Activated CD8-positive, alpha-beta T cell treated with anti-CD3 and anti-CD28 coated beads for 36 hours (primary cell): ENCODE measurements around the gene SF3B6. TPM values are rescaled to one million over a fixed set of nuclear protein-coding genes. Genes with fewer than 3 reads are reported as not detected.

Experiments
- ATAC-seq: fragments of 200-7000 bp; cut with Tn5 transposase; one replicate; pipeline ENCODE4 v1.10.0; 2021; ENCODE audit warnings: mild to moderate bottlenecking, moderate library complexity
- CTCF ChIA-PET: fragments of 350-600 bp; sonication (Branson Sonifier 250); formaldehyde crosslinking; loops from one replicate; lab custom pipeline; 2021; ENCODE audit warnings: antibody characterized with exemption; lab: Charles Lee
- POLR2A ChIA-PET: fragments of 350-600 bp; sonication (Branson Sonifier 250); formaldehyde crosslinking; loops from one replicate; lab custom pipeline; 2021; ENCODE audit warnings: antibody characterized with exemption; lab: Charles Lee
- DNase-seq: peaks from one replicate; pipeline ENCODE4 v3.0.0-alpha.2; 2020
- H3K27ac Mint-ChIP-seq: one replicate; pipeline ENCODE4 v1.8.0; 2021; ENCODE audit warnings: mild to moderate bottlenecking, mixed read lengths
- H3K27me3 Mint-ChIP-seq: one replicate; pipeline ENCODE4 v1.8.0; 2021; ENCODE audit warnings: mixed read lengths
- H3K36me3 Mint-ChIP-seq: one replicate; pipeline ENCODE4 v1.8.0; 2021; ENCODE audit warnings: low read depth, mixed read lengths
- H3K4me1 Mint-ChIP-seq: one replicate; pipeline ENCODE4 v1.8.0; 2021; ENCODE audit warnings: low read depth, mixed read lengths
- H3K4me3 Mint-ChIP-seq: one replicate; pipeline ENCODE4 v1.8.0; 2021; ENCODE audit warnings: mild to moderate bottlenecking, moderate library complexity, mixed read lengths
- H3K9me3 Mint-ChIP-seq: one replicate; pipeline ENCODE4 v1.8.0; 2021; ENCODE audit warnings: mixed read lengths
- intact Hi-C: fragments of 100-400 bp; cut with micrococcal nuclease; formaldehyde crosslinking; loops from one replicate; pipeline ENCODE4 v1.10.0; 2022
- total RNA-seq, 2 experiments: library from RNA; stranded (reverse); gene quantifications; one replicate each; pipeline ENCODE4 v1.2.3, GENCODE V29; 2021
- TF ChIP-seq, protein P1 (sequence below): fragments of 200-600 bp; IDR thresholded peaks from one replicate; pipeline ENCODE4 v1.8.0; 2022; ENCODE audit warnings: antibody characterized with exemption, mild to moderate bottlenecking

The SF3B6 gene
- total RNA-seq, 2 experiments from 2014 or later: 141 to 144 TPM

DNA sequence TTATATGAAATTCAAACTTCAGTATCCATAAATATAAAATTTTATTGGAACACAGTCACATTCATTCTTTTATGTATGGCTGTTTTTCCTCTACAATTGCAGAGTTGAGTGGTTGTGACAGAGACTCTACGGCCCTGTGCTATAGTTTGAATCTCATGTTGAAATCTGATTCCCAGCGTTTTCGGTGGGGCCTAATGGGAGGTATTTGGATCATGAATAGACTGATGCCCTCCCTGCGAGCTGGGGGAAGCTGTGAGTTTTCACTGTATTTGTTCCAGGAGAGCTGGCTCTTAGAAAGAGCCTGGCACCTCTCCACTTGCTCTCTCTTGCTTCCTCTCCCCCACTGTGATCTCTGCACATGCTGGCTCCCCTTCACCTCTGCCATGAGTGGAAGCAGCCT lies 45.3 kb upstream of the SF3B6 start:
- DNase-seq: no peak
- Mint-ChIP-seq H3K27ac (no peak overlapping the region), H3K4me1 (peaks cover 13% of the 10 kb centered on the region), H3K27me3 (no peaks in the 10 kb centered on the region), H3K36me3 (no peaks in the 10 kb centered on the region), H3K9me3 (no peaks in the 10 kb centered on the region), H3K4me3 (no peak overlapping the region)
- CTCF ChIA-PET: interaction anchor here (1.2 kb wide), 2 partner anchors 38 to 297 kb away, joined by 3 to 4 read pairs; no protein-coding TSS in a partner anchor
- intact Hi-C loops: no loop called here
- POLR2A ChIA-PET: interaction anchor here (0.6 to 2.2 kb wide), 4 partner anchors 10 to 217 kb away, joined by 3 to 6 read pairs (median 4); partner anchors contain the start of gene TP53I3
- ATAC-seq: no peak
- TF ChIP-seq, protein P1, sequence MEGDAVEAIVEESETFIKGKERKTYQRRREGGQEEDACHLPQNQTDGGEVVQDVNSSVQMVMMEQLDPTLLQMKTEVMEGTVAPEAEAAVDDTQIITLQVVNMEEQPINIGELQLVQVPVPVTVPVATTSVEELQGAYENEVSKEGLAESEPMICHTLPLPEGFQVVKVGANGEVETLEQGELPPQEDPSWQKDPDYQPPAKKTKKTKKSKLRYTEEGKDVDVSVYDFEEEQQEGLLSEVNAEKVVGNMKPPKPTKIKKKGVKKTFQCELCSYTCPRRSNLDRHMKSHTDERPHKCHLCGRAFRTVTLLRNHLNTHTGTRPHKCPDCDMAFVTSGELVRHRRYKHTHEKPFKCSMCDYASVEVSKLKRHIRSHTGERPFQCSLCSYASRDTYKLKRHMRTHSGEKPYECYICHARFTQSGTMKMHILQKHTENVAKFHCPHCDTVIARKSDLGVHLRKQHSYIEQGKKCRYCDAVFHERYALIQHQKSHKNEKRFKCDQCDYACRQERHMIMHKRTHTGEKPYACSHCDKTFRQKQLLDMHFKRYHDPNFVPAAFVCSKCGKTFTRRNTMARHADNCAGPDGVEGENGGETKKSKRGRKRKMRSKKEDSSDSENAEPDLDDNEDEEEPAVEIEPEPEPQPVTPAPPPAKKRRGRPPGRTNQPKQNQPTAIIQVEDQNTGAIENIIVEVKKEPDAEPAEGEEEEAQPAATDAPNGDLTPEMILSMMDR: no peak

DNA sequence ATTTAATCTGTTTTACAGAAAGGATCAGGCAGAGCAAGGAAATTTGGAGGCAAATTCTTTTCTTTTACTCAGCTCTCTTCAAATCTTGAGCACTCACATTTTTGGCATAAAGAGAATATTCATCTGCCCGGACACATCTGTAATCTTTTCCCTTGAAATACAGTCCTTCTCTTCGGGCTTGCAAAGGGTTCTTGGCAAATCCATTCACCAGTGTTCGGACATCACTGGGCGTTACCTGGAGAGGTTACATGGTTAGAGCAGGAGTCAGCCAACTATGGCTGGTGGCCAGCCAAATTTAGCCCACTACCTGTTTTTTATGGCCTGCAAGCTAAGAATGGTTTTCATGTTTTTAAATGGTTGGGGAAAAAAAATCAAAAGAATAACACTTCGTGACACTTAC lies 44.9 kb upstream of the SF3B6 start:
- ChIA-PET CTCF (interaction anchor here (0.8 to 1.2 kb wide), 3 partner anchors 37 to 297 kb away, joined by 3 to 4 read pairs (median 3); no protein-coding TSS in a partner anchor), POLR2A (interaction anchor here (2.2 kb wide), 1 partner anchor 37 kb away, joined by 5 read pairs; the partner anchor contains the start of gene TP53I3)
- H3K4me1 Mint-ChIP-seq: peaks cover 13% of the 10 kb centered on the region
- H3K36me3 Mint-ChIP-seq: no peaks in the 10 kb centered on the region
- intact Hi-C loops: no loop called here
- TF ChIP-seq, protein P1: no peak
- DNase-seq (no peak), ATAC-seq (no peak)
- no peak overlapping the region for H3K4me3 Mint-ChIP-seq
- H3K27ac Mint-ChIP-seq: no peak overlapping the region
- H3K9me3 Mint-ChIP-seq: no peaks in the 10 kb centered on the region
- no peaks in the 10 kb centered on the region for H3K27me3 Mint-ChIP-seq

DNA sequence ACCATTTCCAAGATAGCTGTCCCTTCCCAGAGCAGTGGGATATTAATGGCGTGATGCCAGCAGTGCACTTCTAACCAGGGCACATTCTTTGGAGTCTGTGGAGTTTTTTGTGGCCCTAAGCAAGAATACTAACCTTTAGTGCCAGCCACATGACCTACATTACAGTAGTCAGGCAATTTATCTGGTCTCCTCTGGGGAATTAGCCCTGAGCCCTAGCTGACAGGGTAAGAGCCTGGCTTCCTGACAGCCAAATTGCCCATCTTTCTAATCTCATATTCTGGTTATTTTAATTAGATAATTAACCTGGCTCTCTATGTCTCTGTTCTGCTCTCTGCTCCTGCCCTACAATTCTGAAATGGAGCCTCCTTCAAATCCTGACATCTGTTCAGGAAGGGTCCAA lies 41.8 kb upstream of the SF3B6 start:
- H3K9me3 Mint-ChIP-seq: no peaks in the 10 kb centered on the region
- H3K27me3 Mint-ChIP-seq: no peaks in the 10 kb centered on the region
- H3K27ac Mint-ChIP-seq: no peak overlapping the region
- no peak for DNase-seq
- peaks cover 6% of the 10 kb centered on the region for H3K4me1 Mint-ChIP-seq
- intact Hi-C loops: no loop called here
- TF ChIP-seq, protein P1: no peak
- ATAC-seq: no peak
- ChIA-PET POLR2A (no interaction called here), CTCF (interaction anchor here (0.8 to 1.0 kb wide), 2 partner anchors 16 to 34 kb away, joined by 3 to 5 read pairs; partner anchors contain the start of gene TP53I3)
- H3K4me3 Mint-ChIP-seq: no peak overlapping the region
- H3K36me3 Mint-ChIP-seq: peaks cover 2% of the 10 kb centered on the region

DNA sequence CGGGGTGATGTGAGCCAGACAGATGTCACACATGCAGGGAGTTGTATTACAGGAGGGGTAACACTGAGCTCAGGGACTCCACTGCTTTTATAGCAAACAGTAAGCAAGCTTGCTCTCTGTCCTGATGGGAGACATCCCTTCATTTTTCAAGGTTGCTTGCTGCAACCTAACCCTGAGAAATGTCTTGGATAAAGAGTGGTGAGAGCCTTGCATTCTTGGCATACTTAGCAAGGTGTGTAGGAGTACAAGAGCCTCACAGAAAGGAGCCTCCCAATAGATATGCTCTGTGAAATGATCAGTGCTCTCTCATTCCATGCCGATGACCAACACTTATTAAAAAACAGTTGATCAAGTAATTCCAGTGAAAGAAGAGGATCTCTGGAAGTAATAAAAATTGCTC lies 38.9 kb upstream of the SF3B6 start:
- Mint-ChIP-seq H3K4me3 (no peak overlapping the region), H3K9me3 (no peaks in the 10 kb centered on the region), H3K4me1 (no peaks in the 10 kb centered on the region), H3K36me3 (peaks cover 2% of the 10 kb centered on the region), H3K27me3 (no peaks in the 10 kb centered on the region), H3K27ac (no peak overlapping the region)
- intact Hi-C loops: no loop called here
- no peak for DNase-seq
- ChIA-PET CTCF (no interaction called here), POLR2A (no interaction called here)
- TF ChIP-seq, protein P1: no peak
- no peak for ATAC-seq

- ATAC-seq: no peak
- Mint-ChIP-seq H3K9me3 (peaks cover 21% of the 10 kb centered on the region), H3K36me3 (peaks cover 2% of the 10 kb centered on the region), H3K4me3 (no peak overlapping the region), H3K4me1 (no peaks in the 10 kb centered on the region), H3K27me3 (no peaks in the 10 kb centered on the region), H3K27ac (no peak overlapping the region)
- intact Hi-C loops: no loop called here
- ChIA-PET CTCF (interaction anchor here (0.6 to 2.9 kb wide), 4 partner anchors 11 to 1797 kb away, joined by 3 to 9 read pairs (median 4); partner anchors contain the start of gene TP53I3), POLR2A (interaction anchor here (1.2 to 1.4 kb wide), 2 partner anchors 10 to 11 kb away, joined by 3 to 6 read pairs; no protein-coding TSS in a partner anchor)
- TF ChIP-seq, protein P1: no peak
- no peak for DNase-seq
Observed at GRCh38 chr2:24111407-24111901, 35.3 kb upstream of the SF3B6 start.
